Esophagus muscularis mucosa (tissue), 4 donors: ENCODE data around the gene TET3.

Experiments
- EP300 ChIP-seq: sonication (generic); formaldehyde crosslinking; IDR thresholded peaks from one replicate; pipeline ENCODE4 v1.6.1; 2017; ENCODE audit warnings: antibody characterized with exemption
- POLR2A ChIP-seq: fragments of 450-650 bp; IDR thresholded peaks from one replicate; pipeline ENCODE4 v1.6.1; 2017; ENCODE audit warnings: antibody characterized with exemption, moderate library complexity, mild to moderate bottlenecking, low read depth
- POLR2AphosphoS5 ChIP-seq, 2 donors: sonication (generic); formaldehyde crosslinking; IDR thresholded peaks; one replicate each; pipeline ENCODE4 v1.6.1; 2017; ENCODE audit warnings: antibody characterized with exemption in 2 of 2
- TF ChIP-seq, protein P1 (sequence below), 3 experiments: fragments of 200-600 bp in 2 of 3; fragments of 450-650 bp in 1 of 3; sonication (generic) in 2 of 3; IDR thresholded peaks; one replicate each; pipeline ENCODE4 v1.5.1; 2017 to 2019; ENCODE audit warnings: antibody characterized with exemption in 3 of 3, mild to moderate bottlenecking in 2 of 3, moderate library complexity in 1 of 3

GRCh38 chr2:73999881-74000597, 15.3 kb downstream of the TET3 start:
- TF ChIP-seq, protein P1, sequence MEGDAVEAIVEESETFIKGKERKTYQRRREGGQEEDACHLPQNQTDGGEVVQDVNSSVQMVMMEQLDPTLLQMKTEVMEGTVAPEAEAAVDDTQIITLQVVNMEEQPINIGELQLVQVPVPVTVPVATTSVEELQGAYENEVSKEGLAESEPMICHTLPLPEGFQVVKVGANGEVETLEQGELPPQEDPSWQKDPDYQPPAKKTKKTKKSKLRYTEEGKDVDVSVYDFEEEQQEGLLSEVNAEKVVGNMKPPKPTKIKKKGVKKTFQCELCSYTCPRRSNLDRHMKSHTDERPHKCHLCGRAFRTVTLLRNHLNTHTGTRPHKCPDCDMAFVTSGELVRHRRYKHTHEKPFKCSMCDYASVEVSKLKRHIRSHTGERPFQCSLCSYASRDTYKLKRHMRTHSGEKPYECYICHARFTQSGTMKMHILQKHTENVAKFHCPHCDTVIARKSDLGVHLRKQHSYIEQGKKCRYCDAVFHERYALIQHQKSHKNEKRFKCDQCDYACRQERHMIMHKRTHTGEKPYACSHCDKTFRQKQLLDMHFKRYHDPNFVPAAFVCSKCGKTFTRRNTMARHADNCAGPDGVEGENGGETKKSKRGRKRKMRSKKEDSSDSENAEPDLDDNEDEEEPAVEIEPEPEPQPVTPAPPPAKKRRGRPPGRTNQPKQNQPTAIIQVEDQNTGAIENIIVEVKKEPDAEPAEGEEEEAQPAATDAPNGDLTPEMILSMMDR (IDR thresholded peaks at IDR 0.05), result no peak
- TF ChIP-seq POLR2A, result no peak
- no peak for TF ChIP-seq EP300
- TF ChIP-seq POLR2AphosphoS5 (IDR thresholded peaks at IDR 0.05), result no peak
